PC-9 (cell line): ENCODE measurements around the gene GPR68.
"Not testable (repeated sequence)": the region's sequence is repeated elsewhere in the genome, so short reads cannot be mapped to it uniquely, and the experiment has no call there.

Source experiments
- CTCF ChIP-seq: fragments of 200-600 bp; sonication (generic); conservative IDR thresholded peaks from 2 replicates; pipeline ENCODE4 v1.6.1; 2017; ENCODE audit warnings: mixed run types, antibody characterized with exemption, mild to moderate bottlenecking, moderate library complexity
- EZH2 ChIP-seq: fragments of 200-600 bp; sonication (generic); IDR thresholded peaks from 2 replicates; pipeline ENCODE4 v1.8.0; 2017; ENCODE audit warnings: antibody characterized with exemption, low read depth

DNA sequence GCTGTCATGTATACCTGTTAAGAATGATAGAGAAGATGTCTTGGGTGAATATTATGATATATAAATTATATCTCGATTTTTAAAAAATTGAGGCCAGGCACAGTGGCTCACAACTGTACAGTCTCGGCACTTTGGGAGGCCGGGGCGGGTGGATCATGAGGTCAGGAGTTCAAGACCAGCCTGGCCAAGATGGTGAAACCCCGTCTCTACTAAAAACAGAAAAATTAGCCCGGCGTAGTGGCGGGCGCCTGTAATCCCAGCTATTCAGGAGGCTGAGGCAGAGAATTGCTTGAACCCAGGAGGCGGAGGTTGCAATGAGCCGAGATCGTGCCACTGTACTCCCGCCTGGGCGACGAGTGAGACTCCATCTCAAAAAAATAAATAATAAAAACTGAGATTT lies 21.8 kb upstream of the GPR68 start:
- TF ChIP-seq CTCF, EZH2: not testable (repeated sequence)
